SK-N-SH (cell line): Measurements from ENCODE around the gene FGGY.

Experiments
- CTCF ChIP-seq: fragments of 200-600 bp; sonication (generic); IDR thresholded peaks from 2 replicates; pipeline ENCODE4 v1.6.1; 2017; ENCODE audit warnings: antibody characterized with exemption, mild to moderate bottlenecking, moderate library complexity
- TCF12 ChIP-seq: IDR thresholded peaks from 2 replicates; pipeline ENCODE4 v1.4.0; 2012
- TEAD4 ChIP-seq: IDR thresholded peaks from 2 replicates; pipeline ENCODE4 v1.4.0; 2012; ENCODE audit warnings: mild to moderate bottlenecking, borderline replicate concordance; ENCODE audit not compliant: insufficient read depth

DNA sequence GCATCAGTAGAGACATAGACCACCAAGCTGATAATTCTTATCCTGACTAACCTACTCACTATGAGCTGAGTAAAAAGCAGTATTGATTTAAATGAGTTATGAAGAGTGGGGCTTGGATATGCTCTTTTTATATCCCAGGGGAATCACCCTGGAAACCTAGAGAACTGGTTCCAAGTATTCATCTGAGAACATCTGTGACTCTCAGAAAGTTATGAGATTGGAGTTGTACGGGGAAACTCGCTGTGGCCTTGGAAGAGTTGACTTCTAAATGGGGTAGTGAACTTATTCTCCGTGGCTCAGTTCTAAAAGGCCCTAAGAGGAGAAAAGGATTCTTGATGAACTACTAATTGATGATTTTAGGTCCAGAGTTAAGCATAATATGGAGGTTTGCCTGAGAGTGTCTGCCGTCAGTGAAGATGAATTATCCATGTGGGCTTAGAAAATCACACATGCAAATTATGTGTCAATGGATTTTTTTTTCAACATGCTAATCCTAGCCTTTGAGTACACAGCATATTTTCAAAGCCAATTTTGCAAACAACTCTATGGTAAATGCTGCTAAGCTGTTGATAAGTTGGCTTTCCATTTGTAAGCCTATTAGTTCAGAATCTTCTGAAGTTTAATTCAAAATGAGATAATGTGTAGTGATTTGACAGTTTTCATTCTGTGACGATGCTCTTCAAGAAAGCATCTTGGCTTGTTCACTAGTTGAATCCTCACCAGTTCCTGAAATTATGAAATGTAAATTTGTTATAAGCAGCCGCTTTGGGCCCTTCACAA is 122.7 kb downstream of the FGGY start:
- TF ChIP-seq CTCF (no peak), TEAD4 (no peak), TCF12 (no peak)
